HG03432 (cell line): Measurements from ENCODE around the gene CTNNA2.
"Not testable (repeated sequence)": the region's sequence is repeated elsewhere in the genome, so short reads cannot be mapped to it uniquely, and the experiment has no call there.

Experiments
- ATAC-seq: cut with Tn5 transposase; IDR thresholded peaks from one replicate; pipeline ENCODE4 v1.9.1; 2021; ENCODE audit warnings: mild to moderate bottlenecking, moderate library complexity; ENCODE audit not compliant: unreplicated experiment

CTNNA2 gene

DNA sequence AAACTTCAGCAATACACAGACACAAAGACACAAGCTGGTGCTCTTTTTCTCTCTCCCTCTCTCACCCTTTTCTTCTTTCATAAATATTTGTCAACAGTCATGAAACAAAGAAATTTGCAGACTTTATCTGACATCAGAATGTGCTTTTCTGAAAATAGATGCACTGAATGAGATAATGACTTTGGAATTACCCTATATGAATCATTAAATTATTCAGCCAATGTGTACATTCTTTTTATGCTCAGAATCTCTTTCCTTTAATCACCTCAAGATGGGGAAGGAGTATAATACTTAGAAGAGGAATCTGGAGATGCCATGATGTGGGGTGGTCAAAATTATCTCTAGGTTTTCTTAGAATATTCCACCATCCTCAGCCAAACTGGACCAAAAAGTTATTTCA, 501.8 kb downstream of the CTNNA2 start:
- ATAC-seq: no peak

- no peak for ATAC-seq
Measured at GRCh38 chr2:80016171-80016570, 503.3 kb downstream of the CTNNA2 start.

DNA sequence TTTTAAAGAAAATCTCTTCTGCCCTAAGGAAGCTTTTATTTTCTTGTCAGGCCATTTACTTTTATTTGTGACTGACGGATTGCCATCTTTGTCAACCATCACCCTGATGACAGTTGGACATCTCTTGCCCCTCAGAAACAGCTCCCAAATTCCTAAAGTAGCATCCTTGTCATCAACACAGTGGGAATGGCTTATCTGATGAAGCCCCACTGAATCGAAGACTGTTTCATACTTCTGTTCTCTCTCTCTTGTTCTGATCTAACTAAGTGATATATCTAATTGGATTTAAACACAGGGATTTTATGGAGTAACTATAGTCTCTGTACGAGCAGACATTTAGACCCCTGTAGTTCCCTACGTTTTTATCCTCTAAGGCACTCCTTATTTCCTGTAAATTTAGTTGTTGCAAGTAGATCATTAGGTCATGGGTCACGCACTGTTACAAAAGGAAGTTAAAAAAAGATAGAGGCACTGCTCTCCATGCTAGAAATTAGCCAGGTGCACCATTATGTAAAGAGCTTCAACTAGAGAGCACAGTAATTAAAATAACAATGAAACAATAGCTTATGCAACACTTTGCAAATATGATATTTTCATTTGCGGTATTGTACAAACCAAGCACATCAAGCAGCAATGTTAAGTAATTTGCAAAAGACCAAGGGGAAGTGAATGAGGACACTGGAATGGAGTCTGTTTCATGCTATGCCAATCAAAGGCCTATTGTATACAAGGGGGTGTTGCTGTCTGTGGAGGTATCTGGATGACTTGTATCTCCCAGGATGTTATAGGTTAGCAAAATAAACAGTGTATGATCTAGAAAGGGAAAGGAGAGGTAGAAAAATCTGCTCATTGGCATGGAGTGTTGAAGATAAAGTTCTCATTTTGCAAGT, 507.0 kb downstream of the CTNNA2 start:
- no peak for ATAC-seq

DNA sequence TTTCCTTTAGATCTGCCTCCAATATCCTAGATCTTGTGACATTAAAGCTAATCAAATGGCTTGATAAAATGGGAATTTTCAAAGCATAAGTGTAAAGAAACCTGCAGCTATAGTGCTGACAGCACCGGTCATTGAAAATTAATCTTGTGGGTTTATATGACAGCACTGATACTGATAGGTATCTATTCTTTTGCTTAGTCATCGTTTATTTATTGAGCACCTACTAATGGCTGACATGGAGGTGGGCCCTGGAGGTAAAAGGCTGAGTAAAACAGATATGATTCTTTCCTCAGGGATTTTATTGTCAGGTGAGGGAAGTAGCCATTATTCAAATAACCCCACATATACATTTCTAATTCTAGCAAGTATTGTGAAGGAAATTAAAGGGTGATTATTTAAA, 509.2 kb downstream of the CTNNA2 start:
- no peak for ATAC-seq

DNA sequence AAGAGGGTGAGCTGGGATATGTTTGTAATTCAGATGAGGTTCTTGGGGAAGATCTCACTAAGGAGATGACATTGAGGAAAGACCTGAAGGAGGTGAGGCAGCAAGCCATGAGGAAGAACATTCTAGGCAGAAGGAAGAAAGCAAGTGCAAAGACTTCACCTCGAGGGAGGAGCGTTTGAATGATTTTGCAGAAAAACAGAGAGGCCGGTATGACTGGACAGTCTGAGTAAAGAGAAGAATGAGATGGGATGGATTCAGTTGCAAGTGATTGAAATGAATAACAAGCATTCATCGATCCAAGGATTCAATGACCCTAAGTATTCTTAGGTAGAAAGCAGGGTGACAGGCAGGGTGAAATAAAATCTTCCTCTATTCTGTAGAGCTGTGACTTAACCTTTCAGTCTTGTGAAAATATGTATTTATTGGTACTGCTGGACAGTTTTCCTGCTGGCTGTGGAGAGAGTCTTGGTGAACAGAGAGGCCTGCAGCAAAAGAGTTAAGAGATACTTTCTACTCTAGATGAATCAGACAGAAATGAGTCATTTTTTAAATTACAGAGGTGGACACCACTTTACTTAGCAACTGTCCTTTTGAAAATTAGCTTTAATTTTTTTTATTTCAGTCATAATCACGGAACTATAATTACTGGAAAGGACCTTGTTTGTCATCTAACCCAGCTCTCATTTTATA, 513.3 kb downstream of the CTNNA2 start:
- no peak for ATAC-seq

GRCh38 chr2:80028051-80028450, 515.2 kb downstream of the CTNNA2 start:
- ATAC-seq: no peak

GRCh38 chr2:80028584-80028983, 515.7 kb downstream of the CTNNA2 start:
- no peak for ATAC-seq

GRCh38 chr2:80030135-80030534, 517.3 kb downstream of the CTNNA2 start:
- no peak for ATAC-seq

DNA sequence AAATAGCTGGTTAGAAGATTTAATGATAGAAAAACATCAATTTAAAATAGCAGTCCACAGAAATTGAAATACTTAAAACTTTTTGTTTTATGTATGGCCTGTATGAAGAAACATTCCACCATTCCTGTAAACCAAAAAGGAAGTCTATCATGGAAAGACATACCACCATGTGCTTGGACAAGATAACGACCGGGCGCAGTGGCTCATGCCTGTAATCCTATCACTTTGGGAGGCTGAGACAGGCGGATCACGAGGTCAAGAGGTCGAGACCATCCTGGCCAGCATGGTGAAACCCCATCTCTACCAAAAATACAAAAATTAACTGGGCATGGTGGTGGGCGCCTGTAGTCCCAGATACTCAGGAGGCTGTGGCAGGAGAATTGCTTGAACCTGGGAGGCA, 519.8 kb downstream of the CTNNA2 start:
- not testable (repeated sequence) for ATAC-seq

DNA sequence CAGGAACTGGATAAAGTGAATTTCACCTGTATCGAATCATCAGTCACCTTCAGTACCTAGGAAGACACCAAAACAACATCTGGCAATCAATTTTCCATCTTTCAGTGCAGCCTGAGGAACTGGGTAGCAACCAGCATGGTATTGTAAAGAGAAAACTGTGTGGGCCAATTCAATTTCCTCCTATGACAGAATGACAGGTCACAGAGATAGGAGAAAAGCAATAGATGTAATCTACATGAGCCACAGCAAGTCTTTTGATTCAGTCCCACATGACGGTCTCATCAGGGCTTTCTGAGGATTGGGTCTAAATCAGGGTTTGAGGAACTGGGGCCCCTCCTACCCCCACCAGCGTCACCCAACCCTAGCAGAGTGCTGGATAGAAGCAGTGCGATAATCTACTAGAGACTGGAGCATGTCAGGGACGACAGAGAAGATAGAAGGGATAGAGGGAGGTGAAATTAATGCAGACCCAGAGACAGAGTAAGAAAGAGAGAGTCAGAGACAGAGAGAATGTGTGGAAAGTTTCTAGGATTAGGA, 523.0 kb downstream of the CTNNA2 start:
- ATAC-seq: no peak

DNA sequence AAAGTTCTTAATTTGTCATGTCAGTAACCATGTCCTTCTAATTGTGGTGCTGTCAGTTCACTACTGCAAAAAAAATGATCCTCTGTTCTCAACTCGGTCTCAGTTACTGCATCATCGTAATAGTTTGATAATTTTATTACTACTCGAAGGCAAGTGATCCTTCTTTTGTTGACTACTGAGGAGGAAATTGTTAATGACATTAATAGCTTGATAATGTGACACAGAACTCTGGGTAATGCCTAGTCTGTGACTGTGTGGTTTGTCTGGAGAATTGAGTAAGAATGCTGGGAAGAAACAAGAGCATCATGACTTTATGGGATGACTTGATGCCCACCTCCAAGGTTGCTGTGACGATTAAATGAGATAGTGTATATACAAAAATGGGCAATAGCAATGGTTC, 524.5 kb downstream of the CTNNA2 start:
- ATAC-seq: no peak

GRCh38 chr2:80040226-80040625, 527.4 kb downstream of the CTNNA2 start:
- ATAC-seq: no peak

DNA sequence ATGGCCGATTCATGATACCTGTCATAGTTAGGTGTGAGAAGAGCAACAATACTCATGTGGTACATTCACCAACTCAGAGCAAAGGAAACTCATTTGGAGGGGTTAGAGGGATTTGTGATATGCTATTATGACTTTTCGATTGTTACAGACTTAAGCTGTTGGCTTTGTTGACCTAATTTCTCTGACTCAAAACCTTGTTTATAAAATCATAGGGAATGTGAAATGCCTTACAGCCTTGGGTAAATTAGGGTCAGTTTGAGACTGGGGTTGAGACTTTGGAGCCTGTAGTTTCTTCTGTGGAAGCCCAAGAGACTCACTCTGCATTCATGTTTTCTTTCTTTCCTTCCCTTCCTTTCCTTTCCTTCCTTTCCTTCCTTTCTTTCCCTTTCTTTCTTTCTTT, 529.8 kb downstream of the CTNNA2 start:
- no peak for ATAC-seq

DNA sequence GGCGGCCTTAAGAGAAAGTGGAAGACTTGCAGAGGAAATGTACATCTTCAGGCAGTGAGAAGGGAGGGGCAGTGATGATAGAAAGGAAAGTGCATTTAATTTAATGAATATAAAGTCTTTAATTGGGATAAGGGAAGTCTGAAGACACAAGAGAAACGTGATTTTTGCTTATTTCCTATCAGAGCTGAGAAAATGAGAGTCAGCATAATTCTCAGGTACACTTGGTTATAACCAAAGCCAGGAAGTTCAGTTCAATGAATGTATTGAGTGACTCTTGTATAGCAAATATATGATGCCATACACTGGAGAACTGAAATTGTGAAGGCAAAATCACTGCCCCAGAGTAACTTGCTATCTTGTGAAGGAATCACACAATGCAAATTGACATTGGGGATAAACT, 535.4 kb downstream of the CTNNA2 start:
- no peak for ATAC-seq

DNA sequence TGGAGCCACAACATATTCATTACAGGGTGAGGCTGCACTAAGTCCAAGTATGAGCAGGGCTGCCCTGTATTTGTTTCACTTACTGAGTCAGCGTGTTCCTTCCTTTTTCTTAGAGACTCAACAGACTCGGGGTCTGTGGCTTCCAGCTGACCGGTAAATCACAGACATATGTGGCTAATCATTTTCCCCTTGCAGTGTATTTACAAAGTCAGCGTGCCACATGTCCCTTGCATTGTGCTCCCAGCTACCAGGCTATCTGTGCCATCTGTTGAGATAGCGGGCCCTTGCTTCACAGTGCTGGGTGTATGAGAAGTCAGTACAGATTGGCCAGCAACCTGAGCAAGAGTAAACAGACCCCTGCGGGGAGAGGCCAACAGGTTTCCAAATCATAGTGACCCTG, 537.4 kb downstream of the CTNNA2 start:
- no peak for ATAC-seq

- ATAC-seq: no peak
Measured at GRCh38 chr2:80053522-80054345, 540.9 kb downstream of the CTNNA2 start.

DNA sequence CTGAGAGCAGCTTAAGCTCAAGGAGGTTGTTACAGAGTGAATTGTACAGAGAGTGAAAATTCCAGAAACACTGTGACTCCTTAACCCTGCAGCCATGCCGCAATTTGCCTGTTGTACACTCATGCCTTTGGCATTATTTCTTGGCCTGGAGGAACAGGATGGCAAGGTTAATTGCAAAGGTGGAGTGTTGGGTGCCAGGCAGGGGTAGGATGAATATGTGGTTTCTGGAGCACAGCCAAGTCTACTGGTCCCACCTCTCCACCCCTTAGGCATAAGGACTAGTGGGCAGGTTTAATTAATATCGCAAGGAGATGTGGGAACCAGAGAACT, 541.5 kb downstream of the CTNNA2 start:
- no peak for ATAC-seq

DNA sequence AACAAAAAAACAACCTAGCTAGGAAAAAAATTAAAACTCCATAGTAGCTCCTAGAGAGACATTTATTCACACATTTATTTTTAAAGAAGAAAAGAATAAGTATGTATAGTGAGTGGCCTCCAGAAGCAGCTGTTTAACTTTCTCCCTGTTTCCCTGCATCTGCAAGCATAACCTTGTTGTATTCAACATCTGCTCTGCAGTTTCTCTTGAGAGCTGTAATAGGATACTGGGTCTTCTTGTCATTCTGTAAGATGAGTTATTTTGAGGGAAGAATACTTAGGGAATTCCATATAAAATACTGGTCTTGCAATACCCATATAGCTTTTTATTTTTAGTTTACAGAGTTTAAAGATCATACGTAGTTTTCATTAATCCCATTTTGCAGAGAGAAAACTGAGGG, 545.1 kb downstream of the CTNNA2 start:
- no peak for ATAC-seq

- ATAC-seq: no peak
Measured at GRCh38 chr2:80058562-80058961, 545.7 kb downstream of the CTNNA2 start.

DNA sequence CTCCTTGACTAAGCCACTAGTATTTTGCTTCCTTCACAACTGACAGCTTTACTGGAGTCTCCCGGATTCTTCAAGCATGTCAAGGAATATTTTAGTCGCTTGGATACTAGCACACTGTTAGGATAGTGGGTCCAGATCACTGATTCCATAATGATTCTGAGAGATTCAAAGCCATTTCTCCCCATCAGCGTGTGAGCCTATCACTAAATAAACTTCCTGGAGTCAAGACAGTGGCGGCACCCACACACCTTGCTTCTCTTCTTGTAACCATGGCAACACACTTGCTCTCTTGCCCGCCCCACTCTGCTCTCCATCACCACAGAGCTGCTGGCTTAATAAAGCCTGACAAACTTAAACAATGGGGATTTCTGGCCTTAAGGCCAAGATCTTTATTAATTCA, 546.6 kb downstream of the CTNNA2 start:
- no peak for ATAC-seq

- ATAC-seq: no peak
Measured at GRCh38 chr2:80061881-80062280, 549.0 kb downstream of the CTNNA2 start.
